GM12891 (cell line): Measurements from ENCODE around the gene EPS8L3.

Experiments used
- POLR2A ChIP-seq: IDR thresholded peaks from 2 replicates; pipeline ENCODE4 v1.6.1; 2011; ENCODE audit warnings: low read depth, low read length, control low read depth
- POLR2AphosphoS5 ChIP-seq: IDR thresholded peaks from 2 replicates; pipeline ENCODE4 v1.6.1; 2011; ENCODE audit warnings: low read depth, low read length, control low read depth
- TAF1 ChIP-seq: IDR thresholded peaks from 2 replicates; pipeline ENCODE4 v1.6.1; 2011; ENCODE audit warnings: low read depth, low read length, control low read depth

GRCh38 chr1:109705411-109705810, 58.3 kb downstream of the EPS8L3 start:
- TF ChIP-seq TAF1 (no peak), POLR2AphosphoS5 (no peak), POLR2A (no peak)
